NCI-H524 (cell line): ENCODE measurements around the gene FYN.
A peak's percentile ranks its signal among the peaks of the same experiment; 100 is the strongest.
"Not testable (repeated sequence)": the region's sequence is repeated elsewhere in the genome, so short reads cannot be mapped to it uniquely, and the experiment has no call there.

Experiments
- DNase-seq, 2 experiments: peaks; one replicate each; lab custom pipeline; 2025; lab: John Stamatoyannopoulos, UW

FYN gene

DNA sequence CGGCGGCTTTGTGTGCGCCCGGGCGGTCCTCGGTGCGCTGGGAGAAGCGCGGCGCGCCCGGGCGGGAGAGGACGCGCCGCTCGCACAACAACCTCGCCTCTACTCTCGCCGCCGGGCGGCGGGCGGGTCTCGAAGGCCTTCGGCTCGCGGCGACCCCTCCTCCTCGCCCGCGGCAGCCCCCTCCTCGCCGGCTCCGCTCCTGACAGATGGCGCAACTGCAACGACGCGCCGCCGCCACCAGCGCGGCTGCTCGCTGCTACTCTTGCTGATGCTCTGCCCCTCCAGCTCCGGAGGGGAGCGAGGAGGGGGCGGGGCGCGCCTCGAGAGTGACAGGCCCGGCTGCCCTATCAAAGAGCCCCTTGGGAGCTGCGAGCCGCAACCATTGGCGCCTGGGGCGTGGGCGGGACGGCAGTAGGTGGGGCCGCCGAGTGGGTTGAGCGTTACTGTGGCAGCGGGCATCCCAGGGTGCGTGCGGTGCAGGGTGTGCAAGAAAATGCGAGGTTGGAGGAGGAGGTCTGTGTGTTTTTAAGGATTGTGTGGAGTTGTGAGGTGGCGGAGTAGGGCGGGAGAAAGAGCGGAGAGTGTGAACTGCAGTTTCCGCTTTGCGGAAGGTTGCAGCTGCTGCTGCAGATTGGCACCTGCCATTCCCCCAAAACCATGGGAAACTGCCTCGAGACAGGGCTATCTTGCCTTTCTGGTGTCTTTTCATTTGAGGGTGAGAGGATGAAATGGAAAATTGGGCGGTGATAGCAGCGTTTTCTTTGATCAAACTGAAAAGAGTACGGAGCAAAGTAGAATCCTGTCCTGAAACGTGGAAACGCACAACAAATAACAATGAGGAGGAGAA is at the start of gene FYN:
Gene FYN (minus strand): TSS at position 275 of the 847 bp plus-strand sequence. CDS start 153,401 bp downstream, outside the sequence.
- peak; percentile 98 for DNase-seq

DNA sequence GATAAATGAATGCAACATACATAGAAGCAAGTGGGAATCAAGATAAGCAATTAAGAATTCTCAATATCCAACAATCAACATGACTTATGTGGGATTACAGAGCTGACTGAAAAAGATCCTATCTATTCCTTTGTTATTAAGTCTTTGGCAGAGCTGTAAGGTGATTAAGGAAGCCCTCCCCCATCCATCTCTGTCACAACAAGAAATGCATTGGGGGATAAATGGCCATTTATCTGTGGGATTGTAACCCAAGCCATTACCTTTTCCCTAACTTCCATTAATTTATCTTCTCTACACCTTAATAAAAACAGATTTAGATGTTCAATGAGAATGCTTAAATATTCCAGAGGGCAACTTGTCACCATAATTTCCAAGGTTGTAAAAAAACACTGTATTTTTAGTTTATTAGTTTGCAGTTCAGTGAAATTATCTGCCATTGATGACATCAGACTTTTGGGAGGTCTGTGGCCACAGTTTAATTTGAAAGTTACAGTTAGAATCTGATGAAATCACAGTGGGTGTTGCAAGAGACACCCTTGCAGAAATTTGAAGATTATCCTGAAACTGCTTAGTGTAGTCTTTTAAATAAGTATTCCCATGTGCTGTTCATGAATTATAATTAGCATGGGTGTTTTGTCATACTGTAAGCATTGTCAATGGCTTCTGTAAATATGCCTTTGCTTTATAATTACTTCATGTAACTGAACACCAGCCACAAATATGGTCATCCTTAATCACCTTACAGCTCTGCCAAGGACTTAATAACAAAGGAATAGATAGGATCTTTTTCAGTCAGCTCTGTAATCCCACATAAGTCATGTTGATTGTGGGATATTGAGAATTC is 49.4 kb upstream of the FYN start:
- peak; percentile 30 to 83 for DNase-seq

DNA sequence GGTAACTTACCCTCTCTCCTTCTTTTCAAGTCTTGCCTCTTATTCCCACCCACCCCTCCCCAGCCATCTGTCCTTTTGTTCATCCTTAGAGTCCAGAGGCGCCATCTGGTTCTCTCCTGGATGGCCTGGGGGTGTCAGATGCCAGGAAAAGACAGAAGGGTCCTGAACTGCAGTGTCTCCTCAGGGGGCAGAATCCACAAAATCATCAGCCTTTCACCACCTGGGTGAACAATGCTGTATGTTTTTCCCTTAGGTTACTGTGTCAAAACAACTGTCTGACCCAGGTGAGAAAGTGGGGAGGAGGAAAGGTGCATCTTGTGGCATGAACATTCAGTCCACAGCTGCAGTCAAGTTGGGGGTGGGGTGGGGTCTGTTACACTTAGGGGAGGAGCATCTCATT is 47.9 kb upstream of the FYN start:
- peak; percentile 94 to 96 for DNase-seq

DNA sequence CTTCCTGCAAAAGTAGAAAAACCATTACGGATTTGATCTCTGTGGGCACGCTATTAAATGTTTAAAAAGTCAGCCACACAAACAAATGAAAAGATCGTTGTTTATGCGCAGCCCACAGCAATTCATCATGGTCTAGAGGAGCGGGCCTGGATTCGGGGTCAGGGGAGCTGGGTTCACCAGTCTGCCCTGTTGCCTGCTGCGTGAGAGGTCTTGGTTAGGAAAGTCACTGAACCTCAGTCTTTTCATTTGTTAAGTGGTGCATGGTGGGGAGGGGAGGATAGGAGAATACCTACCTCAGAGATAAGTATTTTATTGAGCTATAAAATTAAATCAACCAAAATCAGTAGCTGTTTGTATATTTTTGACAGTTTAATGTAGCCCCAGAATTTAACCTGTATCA is 47.3 kb upstream of the FYN start:
- DNase-seq: peak in 1 of 2 experiments; percentile 53

DNA sequence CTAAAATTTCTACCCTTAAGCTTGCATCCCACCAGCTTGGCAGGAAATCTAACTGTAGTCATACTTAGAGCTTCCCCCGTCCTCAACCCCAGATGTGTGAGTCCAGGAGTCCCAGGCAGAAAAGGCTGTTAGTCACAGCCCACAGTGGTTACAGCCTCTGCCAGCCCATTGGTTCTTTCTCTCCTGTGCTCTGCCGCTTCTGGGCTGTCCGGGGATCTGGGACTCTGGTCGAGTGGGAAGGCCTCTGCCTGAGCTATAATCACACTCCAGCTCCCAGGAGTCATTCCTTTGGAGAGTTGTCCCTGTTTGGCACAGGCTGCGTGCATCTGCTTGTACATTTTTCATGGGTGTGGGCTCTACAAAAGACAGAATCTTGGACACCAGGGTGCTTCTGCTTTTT is 45.6 kb upstream of the FYN start:
- no peak for DNase-seq

DNA sequence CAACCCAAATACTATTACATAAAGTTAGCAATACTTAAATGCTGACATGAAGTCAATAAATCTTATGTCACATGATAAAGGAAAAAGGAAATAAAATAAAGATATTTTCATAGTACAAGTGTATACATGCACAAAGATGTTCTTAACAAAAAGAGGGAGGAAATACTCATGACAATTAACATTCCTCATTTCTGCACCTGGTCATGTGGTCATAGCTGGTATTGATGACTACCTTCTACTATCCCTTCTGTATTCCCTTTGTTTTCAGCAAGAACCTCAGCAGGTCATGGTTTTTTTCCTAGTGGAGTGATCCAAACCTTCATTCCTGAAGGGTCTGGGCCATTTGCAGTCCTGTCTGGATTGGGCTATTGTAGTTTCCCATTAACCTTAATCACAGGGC is 43.5 kb upstream of the FYN start:
- no peak for DNase-seq

DNA sequence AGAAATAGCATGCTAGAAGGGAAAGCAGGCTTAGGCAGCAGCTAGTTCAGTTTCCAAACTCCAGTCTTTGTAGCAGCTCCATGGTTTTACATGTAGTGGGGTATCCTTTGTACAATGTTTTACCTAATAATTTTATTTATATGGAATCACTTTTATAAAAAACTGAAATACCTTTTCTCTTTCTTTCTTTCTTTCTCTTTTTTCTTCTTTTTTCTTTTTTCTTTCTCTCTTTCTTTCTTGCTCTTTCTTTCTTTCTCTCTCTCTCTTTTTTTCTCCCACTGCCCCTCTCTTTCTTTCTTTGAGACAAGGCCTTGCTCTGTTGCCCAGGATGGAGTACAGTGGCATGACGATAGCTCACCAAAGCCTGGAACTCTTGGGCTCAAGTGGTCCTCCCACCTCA is 41.4 kb upstream of the FYN start:
- no peak for DNase-seq

DNA sequence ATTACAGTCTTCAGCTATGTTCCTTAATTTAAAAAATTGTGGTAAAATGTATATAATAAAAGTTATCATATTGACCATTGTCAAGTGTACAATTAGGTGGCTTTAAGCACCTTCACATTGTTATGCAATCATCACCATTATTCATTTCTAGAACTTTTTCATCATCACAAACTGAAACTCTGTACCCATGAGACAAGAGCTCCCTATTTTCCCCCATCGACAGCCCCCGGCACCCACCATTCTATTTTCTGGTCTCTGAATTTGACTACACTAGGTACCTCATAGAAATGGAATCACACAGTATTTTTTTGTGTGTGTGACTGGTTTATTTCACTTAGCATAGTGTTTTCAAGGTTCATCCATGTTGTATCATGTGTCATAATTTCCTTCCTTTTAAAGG is 39.7 kb upstream of the FYN start:
- no peak for DNase-seq

DNA sequence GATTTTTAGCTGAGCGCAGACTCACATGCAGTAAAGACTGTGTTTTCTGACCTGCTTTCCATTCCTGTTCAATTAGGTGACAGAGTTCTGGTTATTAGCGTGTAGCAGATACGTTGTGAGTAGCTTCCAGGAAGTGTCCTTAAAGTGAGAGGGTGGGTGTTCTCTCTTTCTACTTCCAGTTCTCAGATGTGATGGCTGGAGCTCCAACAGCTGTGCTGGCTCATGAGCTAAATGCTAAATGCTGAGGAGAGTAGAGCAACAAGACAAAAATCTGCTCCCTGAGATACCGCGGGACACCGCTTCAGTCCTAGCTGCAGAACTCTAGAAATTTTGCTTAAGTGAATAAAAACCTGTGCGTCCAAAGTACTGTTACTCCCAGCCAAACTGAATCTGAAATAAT is 38.2 kb upstream of the FYN start:
- DNase-seq: no peak

DNA sequence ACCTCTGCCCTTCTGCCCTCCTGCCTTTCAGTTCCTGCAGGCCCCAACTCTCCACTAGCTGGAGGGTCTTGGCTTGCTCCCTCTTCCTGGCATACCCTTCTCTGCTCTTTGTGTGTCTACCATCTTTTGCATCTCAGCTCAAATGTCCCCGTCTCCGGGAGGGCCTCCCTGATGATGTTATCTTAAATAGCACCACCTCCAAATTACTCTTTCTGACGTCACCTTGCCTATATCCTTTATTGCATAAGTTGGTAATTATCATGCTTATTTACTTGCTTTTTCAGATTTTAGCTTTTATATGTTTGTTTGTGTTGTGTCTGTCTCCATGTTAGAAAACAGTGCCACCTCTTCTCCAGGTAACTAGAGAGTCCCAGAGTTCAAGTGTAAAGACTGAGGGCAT is 36.0 kb upstream of the FYN start:
- DNase-seq: no peak

DNA sequence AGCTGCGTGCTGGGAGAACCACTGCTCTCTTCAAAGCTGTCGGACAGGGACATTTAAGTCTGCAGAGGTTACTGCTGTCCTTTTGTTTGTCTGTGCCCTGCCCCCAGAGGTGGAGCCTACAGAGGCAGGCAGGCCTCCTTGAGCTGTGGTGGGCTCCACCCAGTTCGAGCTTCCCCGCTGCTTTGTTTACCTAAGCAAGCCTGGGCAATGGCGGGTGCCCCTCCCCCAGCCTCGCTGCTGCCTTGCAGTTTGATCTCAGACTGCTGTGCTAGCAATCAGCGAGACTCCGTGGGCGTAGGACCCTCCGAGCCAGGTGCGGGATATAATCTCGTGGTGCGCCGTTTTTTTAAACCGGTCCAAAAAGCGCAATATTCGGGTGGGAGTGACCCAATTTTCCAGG is 35.1 kb upstream of the FYN start:
- DNase-seq: not testable (repeated sequence)

DNA sequence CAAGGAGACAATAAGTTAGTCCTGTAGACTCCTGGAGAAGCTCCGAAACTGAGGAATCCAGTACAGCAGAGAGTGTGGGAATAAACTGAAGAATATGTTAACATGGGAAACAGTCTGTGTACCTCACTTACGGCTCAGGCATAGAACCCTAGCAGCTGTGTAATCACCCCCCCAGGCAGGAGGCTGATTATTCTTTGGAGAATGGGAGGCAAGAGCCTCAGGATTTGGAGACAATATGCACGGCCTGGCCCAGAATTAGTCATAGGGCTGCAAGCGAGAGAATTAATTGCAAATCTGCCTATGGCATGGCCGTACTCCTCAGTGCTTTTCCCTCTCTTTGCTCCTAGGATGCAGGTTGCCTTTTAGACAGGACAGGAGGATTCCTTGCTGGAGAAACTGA is 27.5 kb upstream of the FYN start:
- DNase-seq: no peak

DNA sequence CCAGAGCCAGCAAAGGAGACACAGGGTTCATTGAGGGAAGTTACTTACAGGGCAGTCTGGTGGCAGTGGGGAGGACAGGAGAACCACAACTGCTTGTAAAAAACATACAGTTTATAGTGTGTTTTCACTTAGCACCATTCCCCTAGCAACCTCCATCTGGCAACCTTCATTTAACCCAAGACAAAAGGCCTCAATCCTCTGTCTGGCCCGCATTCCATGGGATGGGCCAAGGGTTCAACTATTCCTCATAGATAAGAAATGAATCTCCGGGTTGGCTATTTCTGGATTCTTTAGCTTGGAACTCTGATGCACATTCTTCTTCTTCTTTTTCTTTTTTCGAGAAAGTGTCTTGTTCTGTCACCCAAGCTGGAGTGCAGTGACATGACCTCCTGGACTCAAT is 26.3 kb upstream of the FYN start:
- DNase-seq: no peak

DNA sequence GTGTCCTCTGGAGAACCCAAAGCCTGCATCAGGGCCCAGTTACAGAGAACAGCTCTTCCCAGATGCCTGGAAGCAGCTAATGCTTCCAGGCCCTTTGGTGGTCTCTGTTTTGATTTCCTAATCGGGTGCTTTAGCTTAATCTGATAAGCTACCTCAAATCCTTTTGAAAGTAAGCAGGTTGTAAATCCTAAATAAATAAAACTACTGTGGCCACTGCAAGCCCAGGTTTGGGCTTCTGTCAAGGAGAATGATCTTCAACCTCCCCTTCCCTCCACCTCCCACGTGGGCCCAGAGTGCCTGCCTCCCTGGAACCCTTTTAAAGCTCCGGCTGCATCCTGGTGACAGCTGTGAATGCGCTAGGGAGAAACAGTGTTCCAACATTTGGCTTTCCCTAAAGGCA is 25.2 kb upstream of the FYN start:
- peak; percentile 10 to 67 for DNase-seq

DNA sequence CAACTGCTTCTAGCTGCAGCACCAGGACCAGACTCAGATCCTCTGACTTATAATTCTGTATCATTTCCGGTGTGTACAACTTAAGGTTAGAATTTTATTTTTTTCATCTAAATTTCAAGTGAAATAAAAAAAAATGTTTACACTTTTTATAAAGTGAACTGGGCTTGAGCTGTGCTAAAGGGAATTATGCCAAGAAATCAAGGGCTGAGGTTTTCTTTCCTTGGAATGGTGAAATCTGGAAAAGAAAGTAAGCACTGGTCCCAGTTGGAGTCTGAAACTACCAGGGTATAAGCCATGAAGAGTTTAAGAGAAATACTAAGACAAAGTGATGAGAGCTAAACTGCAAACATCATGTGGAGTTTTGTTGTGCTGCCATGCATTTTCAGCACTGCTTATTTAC is 21.7 kb upstream of the FYN start:
- no peak for DNase-seq

DNA sequence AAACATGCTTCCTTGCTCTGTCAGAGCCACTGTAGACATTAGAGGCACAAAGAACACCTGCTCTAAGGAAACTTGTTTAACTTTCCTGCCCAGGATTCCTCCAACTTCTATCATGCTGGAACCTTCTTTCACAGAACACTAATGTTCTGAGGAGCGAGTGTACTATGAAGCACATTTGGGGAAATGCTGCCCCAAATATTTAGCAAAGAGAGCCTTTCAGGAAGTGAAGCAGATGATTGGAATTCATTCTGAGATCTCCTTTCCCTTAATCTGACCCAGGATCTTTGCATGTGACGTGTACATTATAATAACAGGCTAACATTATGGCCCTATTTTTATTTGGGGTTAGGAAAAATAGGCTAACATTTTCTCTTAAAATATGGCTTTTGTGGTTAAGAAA is 21.0 kb upstream of the FYN start:
- DNase-seq: no peak

DNA sequence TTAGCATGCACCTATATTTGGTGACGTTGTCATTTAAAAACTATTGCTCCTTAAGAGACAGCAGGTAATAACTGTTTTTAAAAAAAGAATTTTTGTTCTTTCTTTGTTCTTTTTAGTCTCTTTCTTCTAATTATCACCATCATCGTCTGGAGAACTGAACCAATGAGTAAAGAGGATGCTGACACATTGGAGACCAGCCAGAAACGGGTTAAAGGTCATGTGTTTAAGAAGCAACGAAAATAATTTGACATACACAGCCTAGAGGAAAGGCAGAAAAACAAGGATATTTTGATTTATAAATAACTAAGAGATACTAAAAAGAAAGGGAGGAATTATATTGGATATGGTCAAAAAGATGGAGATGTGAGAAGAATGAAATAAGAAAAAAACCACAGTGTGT is 19.2 kb upstream of the FYN start:
- DNase-seq: no peak

DNA sequence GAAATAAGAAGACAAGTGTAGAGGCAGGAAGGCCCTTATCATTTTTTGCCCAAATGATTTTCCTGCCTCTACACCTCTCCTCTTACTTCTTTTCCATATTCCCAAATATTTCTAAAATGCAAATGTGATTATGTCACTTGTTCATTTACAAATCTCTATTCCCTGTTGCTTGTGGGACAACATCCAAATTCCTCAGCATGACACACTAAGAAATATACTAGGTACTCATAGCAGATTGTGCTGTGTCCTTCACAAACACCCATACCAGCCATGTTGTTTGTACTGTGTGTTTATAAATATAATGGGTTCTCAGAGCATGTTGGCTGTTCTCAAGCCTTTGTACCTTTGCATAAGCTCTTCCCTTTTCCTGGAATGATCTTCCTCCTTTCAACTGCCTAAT is 17.7 kb upstream of the FYN start:
- no peak for DNase-seq

DNA sequence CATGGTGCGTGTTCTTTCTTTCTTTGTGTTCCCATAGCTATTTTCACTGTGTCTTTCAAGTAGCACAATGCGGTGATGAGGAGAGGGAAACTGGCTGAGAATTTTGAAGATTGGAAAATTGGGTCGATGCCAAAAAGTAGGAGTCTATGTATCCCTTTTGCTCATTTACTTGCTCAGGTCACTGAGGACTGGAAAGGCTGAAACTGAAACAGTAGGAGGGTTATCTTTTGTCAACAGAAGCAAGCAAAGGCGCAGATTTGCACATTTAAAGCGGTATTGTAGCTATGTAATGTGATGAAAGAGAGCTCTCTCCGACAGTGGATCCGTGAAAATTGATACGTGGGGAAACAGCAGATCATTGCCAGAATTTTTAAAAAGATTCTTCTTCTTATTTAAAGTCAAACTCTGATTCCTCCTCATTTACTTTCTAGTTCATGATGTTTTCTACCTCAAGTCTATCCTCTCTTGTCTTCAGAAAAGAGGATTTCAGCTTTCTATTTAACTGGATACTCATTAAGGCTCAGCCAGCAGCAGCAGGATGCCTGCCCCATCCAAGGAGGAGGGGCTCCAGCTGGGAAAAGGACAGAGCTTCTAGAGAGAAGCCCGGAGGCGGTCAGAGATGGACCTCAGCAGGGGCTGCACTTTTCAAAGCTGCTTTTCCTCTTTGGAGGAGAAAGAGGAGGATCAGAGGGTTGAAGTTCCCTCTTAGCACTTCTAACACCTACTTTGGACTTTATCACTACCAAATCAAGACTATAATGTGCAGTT is 15.9 kb upstream of the FYN start:
- peak in 1 of 2 experiments; percentile 36 for DNase-seq

DNA sequence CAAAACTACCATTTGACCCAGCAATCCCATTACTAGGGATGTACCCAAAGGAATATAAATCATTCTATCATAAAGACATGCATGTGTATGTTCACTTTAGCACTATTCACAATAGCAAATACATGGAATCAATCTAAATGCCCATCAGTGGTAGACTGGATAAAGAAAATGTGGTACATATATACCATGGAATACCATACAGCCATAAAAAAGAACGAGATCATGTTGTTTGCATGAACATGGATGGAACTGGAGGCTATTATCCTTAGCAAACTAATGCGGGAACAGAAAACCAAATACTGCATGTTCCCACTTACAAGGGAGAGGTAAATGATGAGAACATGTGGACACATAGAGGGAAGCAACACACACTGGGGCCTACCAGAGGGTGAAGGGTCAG is 13.5 kb upstream of the FYN start:
- DNase-seq: not testable (repeated sequence)

DNA sequence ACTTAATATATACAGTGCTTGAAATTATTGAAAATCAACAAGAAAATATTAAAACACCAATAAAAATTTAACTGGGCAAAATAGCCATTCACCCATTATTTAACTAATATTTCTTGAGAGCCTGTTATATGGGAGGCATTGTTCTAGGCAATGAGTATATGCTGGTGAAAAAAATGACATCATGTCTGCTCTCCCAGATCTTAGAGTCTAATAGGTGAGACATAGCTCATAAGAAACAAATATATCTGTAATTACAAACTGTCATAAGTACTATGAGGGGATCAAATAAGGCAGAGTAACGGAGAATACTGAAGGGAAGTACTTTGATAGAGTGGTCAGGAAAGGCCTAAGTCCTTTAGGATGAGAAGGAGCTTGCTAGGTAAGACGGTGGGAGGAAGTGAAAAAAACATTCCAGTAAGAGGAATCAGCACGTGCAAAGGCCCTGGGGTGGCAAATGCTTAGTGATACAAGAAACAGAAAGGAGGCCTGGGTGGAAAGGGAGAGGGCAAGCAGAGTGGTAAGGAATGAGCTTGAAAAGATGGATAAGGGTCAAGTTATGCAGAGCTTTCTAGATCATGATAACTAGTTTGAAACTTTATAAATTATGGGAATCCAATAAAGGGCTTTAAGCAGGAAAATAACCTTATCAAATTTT is 12.2 kb upstream of the FYN start:
- DNase-seq: no peak

DNA sequence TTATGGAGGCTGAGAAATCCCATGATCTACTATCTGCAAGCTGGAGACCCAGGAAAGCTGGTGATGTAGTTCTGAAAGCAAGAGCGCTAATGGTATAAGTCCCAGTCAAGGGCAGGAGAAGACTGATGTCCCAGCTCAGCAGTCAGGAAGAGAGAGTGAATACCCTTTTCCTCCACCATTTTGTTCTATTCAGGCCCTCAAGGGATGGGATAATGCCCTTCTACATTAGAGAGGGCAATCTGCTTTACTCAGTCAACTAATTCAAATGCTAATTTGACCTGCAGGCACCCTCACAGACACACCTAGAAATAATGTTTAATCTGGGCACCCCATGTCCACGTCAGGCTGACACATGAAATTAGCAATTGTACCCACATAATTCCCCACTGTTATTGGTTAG is 10.8 kb upstream of the FYN start:
- DNase-seq: no peak
